DOHH2 (cell line): ENCODE results near the gene SPON2.

Experiments
- H3F3A ChIP-seq: fragments of 200-600 bp; sonication (generic), shearing (Covaris generic); 2 replicates; pipeline ENCODE4 v1.6.0; 2016; ENCODE audit warnings: antibody characterized with exemption, mild to moderate bottlenecking; ENCODE audit not compliant: control insufficient read depth, insufficient read depth
- H3K27ac ChIP-seq: fragments of 200-600 bp; sonication (generic); 2 replicates; pipeline ENCODE4 v1.5.1; 2014; ENCODE audit warnings: low read depth, mild to moderate bottlenecking, low read length, moderate library complexity
- H3K27me3 ChIP-seq: fragments of 200-600 bp; sonication (generic); 2 replicates; pipeline ENCODE4 v1.6.1; 2014; ENCODE audit warnings: mild to moderate bottlenecking, low read length, mixed read lengths; ENCODE audit not compliant: control insufficient read depth
- H3K36me3 ChIP-seq: fragments of 200-600 bp; sonication (generic); 2 replicates; pipeline ENCODE4 v1.6.1; 2014; ENCODE audit warnings: mild to moderate bottlenecking, low read length, moderate library complexity, mixed read lengths; ENCODE audit not compliant: control insufficient read depth
- H3K4me1 ChIP-seq: fragments of 200-600 bp; sonication (generic); 2 replicates; pipeline ENCODE4 v1.6.1; 2014; ENCODE audit warnings: mild to moderate bottlenecking, low read length, mixed read lengths; ENCODE audit not compliant: control insufficient read depth
- H3K4me2 ChIP-seq: fragments of 200-600 bp; sonication (generic); 2 replicates; pipeline ENCODE4 v1.6.0; 2014; ENCODE audit warnings: mild to moderate bottlenecking, low read length, moderate library complexity
- H3K4me3 ChIP-seq: fragments of 200-600 bp; sonication (generic); 2 replicates; pipeline ENCODE4 v1.5.1; 2014; ENCODE audit warnings: mild to moderate bottlenecking, low read length, mixed read lengths
- H3K79me2 ChIP-seq: fragments of 200-600 bp; sonication (generic); 2 replicates; pipeline ENCODE4 v1.6.1; 2014; ENCODE audit warnings: mild to moderate bottlenecking, low read length, mixed read lengths; ENCODE audit not compliant: control insufficient read depth
- H3K9me2 ChIP-seq: fragments of 200-600 bp; sonication (generic); replicated peaks from 2 replicates; pipeline ENCODE4 v1.6.1; 2014; ENCODE audit warnings: mild to moderate bottlenecking, low read length, mixed read lengths; ENCODE audit not compliant: control insufficient read depth
- H3K9me3 ChIP-seq: fragments of 200-600 bp; sonication (generic); 2 replicates; pipeline ENCODE4 v1.6.1; 2014; ENCODE audit warnings: antibody characterized with exemption, low read length, mixed read lengths; ENCODE audit not compliant: control insufficient read depth, insufficient read depth
- H4K20me1 ChIP-seq: fragments of 200-600 bp; sonication (generic); 2 replicates; pipeline ENCODE4 v1.6.0; 2014; ENCODE audit warnings: low read depth, mild to moderate bottlenecking, antibody characterized with exemption, low read length, moderate library complexity; ENCODE audit not compliant: control insufficient read depth, insufficient read depth
- EZH2phosphoT487 ChIP-seq: fragments of 200-600 bp; sonication (generic); IDR thresholded peaks from 2 replicates; pipeline ENCODE4 v1.6.1; 2017; ENCODE audit warnings: borderline replicate concordance, mild to moderate bottlenecking, antibody characterized with exemption, low read length, moderate library complexity, mixed read lengths
- TF ChIP-seq, protein P1 (sequence below): fragments of 200-600 bp; sonication (generic); IDR thresholded peaks from one replicate; pipeline ENCODE4 v1.5.1; 2014; ENCODE audit warnings: antibody characterized with exemption, mild to moderate bottlenecking, low read depth, low read length; ENCODE audit not compliant: poor library complexity, severe bottlenecking

Gene SPON2

GRCh38 chr4:1204286-1204827 lies 32.0 kb upstream of the SPON2 start:
- no peak overlapping the region for H3K4me3 ChIP-seq
- no peaks in the 10 kb centered on the region for H4K20me1 ChIP-seq
- no peaks in the 10 kb centered on the region for H3K9me2 ChIP-seq
- H3K27ac ChIP-seq: peak overlapping the region; percentile 91
- no peaks in the 10 kb centered on the region for H3K9me3 ChIP-seq
- peaks cover 20% of the 10 kb centered on the region for H3K79me2 ChIP-seq
- H3K27me3 ChIP-seq: no peaks in the 10 kb centered on the region
- peaks cover 25% of the 10 kb centered on the region for H3F3A ChIP-seq
- peaks cover 55% of the 10 kb centered on the region for H3K36me3 ChIP-seq
- H3K4me1 ChIP-seq: peaks cover 62% of the 10 kb centered on the region
- peak overlapping the region; percentile 69 for H3K4me2 ChIP-seq
- no peak for TF ChIP-seq EZH2phosphoT487
- TF ChIP-seq, protein P1, sequence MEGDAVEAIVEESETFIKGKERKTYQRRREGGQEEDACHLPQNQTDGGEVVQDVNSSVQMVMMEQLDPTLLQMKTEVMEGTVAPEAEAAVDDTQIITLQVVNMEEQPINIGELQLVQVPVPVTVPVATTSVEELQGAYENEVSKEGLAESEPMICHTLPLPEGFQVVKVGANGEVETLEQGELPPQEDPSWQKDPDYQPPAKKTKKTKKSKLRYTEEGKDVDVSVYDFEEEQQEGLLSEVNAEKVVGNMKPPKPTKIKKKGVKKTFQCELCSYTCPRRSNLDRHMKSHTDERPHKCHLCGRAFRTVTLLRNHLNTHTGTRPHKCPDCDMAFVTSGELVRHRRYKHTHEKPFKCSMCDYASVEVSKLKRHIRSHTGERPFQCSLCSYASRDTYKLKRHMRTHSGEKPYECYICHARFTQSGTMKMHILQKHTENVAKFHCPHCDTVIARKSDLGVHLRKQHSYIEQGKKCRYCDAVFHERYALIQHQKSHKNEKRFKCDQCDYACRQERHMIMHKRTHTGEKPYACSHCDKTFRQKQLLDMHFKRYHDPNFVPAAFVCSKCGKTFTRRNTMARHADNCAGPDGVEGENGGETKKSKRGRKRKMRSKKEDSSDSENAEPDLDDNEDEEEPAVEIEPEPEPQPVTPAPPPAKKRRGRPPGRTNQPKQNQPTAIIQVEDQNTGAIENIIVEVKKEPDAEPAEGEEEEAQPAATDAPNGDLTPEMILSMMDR: no peak

GRCh38 chr4:1203026-1203616 lies 30.7 kb upstream of the SPON2 start:
- H3K36me3 ChIP-seq: peaks cover 55% of the 10 kb centered on the region
- H3K4me2 ChIP-seq: peak overlapping the region; percentile 69
- H3K27me3 ChIP-seq: no peaks in the 10 kb centered on the region
- H3K79me2 ChIP-seq: peaks cover 30% of the 10 kb centered on the region
- H3K9me3 ChIP-seq: no peaks in the 10 kb centered on the region
- H3K27ac ChIP-seq: peak overlapping the region; percentile 91
- H4K20me1 ChIP-seq: no peaks in the 10 kb centered on the region
- peaks cover 28% of the 10 kb centered on the region for H3F3A ChIP-seq
- no peaks in the 10 kb centered on the region for H3K9me2 ChIP-seq
- TF ChIP-seq EZH2phosphoT487: no peak
- TF ChIP-seq, protein P1: no peak
- H3K4me3 ChIP-seq: peak overlapping the region; percentile 84
- H3K4me1 ChIP-seq: peaks cover 63% of the 10 kb centered on the region

DNA sequence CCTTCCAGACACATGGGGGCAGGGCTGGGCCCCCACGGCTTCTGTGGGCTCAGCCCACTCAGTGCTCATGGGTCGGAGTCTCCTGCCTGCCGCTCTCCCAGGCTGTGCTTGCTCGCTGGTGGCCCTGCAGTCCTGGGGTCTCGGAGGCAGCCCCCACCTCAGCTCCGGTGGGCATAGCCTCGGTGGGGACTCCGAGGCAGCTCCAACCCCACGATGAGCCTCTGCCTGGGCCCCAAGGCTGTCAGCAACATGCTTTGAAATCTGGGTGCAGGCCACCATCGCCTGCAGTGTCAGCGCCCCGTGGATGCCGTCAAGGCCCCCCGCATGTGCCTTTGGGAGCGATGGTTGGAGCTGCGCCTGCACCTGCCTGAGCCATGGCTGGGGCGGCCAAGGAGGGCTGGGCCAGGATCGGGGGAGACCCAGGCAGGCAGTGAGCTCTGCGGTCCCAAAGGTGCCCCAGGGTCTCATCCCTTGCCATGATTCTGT lies 30.2 kb upstream of the SPON2 start:
- no peaks in the 10 kb centered on the region for H3K9me2 ChIP-seq
- no peaks in the 10 kb centered on the region for H3K9me3 ChIP-seq
- H3K4me2 ChIP-seq: peak overlapping the region; percentile 69
- H3K4me1 ChIP-seq: peaks cover 63% of the 10 kb centered on the region
- H3K27ac ChIP-seq: peak overlapping the region; percentile 91
- H4K20me1 ChIP-seq: no peaks in the 10 kb centered on the region
- H3K79me2 ChIP-seq: peaks cover 34% of the 10 kb centered on the region
- no peaks in the 10 kb centered on the region for H3K27me3 ChIP-seq
- H3F3A ChIP-seq: peaks cover 28% of the 10 kb centered on the region
- peaks cover 61% of the 10 kb centered on the region for H3K36me3 ChIP-seq
- TF ChIP-seq EZH2phosphoT487: no peak
- TF ChIP-seq, protein P1: no peak
- H3K4me3 ChIP-seq: peak overlapping the region; percentile 84
